ENCODE measurements around the gene MEX3C.

The MEX3C gene

GRCh38 chr18:51132256-51132935 lies 65.1 kb downstream of the MEX3C start:
- TF ChIP-seq RARB (CRISPR knock-in tag; IDR thresholded peaks at IDR 0.05) (no peak), GLIS3 (CRISPR knock-in tag; IDR thresholded peaks at IDR 0.05) (no peak), OSR1 (CRISPR knock-in tag; IDR thresholded peaks at IDR 0.05) (no peak), ISL1 (CRISPR knock-in tag; IDR thresholded peaks at IDR 0.05) (no peak), ZNF8 (CRISPR knock-in tag; IDR thresholded peaks at IDR 0.05) (no peak), CSDC2 (CRISPR knock-in tag; IDR thresholded peaks at IDR 0.05) (no peak), ZFP3 (CRISPR knock-in tag; IDR thresholded peaks at IDR 0.05) (no peak), ESRRG (CRISPR knock-in tag; IDR thresholded peaks at IDR 0.05) (no peak), ZC3H10 (CRISPR knock-in tag; IDR thresholded peaks at IDR 0.05) (no peak), PPARA (CRISPR knock-in tag; IDR thresholded peaks at IDR 0.05; ENCODE audit: borderline replicate concordance) (no peak), BACH2 (CRISPR knock-in tag; IDR thresholded peaks at IDR 0.05; ENCODE audit: borderline replicate concordance) (no peak), CSRNP3 (CRISPR knock-in tag; IDR thresholded peaks at IDR 0.05) (no peak)
- ATAC-seq: no peak

- ATAC-seq: peak; percentile 91
- no peak for TF ChIP-seq TSHZ2 (CRISPR knock-in tag; IDR thresholded peaks at IDR 0.05)
- TF ChIP-seq CSRNP3 (CRISPR knock-in tag; IDR thresholded peaks at IDR 0.05): no peak
Measured at GRCh38 chr18:51128533-51128932, 68.9 kb downstream of the MEX3C start.

GRCh38 chr18:51127664-51128063 lies 69.8 kb downstream of the MEX3C start:
- no peak for TF ChIP-seq PPARA (CRISPR knock-in tag; IDR thresholded peaks at IDR 0.05; ENCODE audit: borderline replicate concordance)
- TF ChIP-seq RARB (CRISPR knock-in tag; IDR thresholded peaks at IDR 0.05): no peak
- TF ChIP-seq TCF4 (CRISPR knock-in tag; IDR thresholded peaks at IDR 0.05; ENCODE audit: borderline replicate concordance): peak; percentile 70; the same call in 1 of the 2 replicates
- no peak for TF ChIP-seq SNAI2 (CRISPR knock-in tag; IDR thresholded peaks at IDR 0.05)
- 0 out of 2 replicates have a peak, but pooled peaks have one; percentile 41 for TF ChIP-seq TSHZ2 (CRISPR knock-in tag; IDR thresholded peaks at IDR 0.05)
- TF ChIP-seq ZNF70 (CRISPR knock-in tag; IDR thresholded peaks at IDR 0.05): peak; percentile 64; the same call in 1 of the 2 replicates
- no peak; the same call in 2 of the 3 replicates for ATAC-seq

GRCh38 chr18:51125976-51126375 lies 71.5 kb downstream of the MEX3C start:
- ATAC-seq: no peak
- no peak for TF ChIP-seq ZNF565 (CRISPR knock-in tag; conservative IDR thresholded peaks at IDR 0.05; ENCODE audit: low read depth)
- no peak for TF ChIP-seq ZFP3 (CRISPR knock-in tag; IDR thresholded peaks at IDR 0.05)
- no peak for TF ChIP-seq ZC3H10 (CRISPR knock-in tag; IDR thresholded peaks at IDR 0.05)
- no peak for TF ChIP-seq BACH2 (CRISPR knock-in tag; IDR thresholded peaks at IDR 0.05; ENCODE audit: borderline replicate concordance)

Measured in SK-N-SH treated with all-trans-retinoic acid at 6 μM for 48 hours (cell line).